ENCODE measurements around the gene KRT25. TPM values are rescaled to one million over a fixed set of nuclear protein-coding genes. Genes with fewer than 3 reads are reported as not detected.

Gene KRT25
- total and polyA plus RNA-seq, 2 of the 4 experiments (the other 2 are of a cell fraction) = not detected

GRCh38 chr17:40724656-40725055, 30.5 kb downstream of the KRT25 start:
- no peak overlapping the region for H3K4me2 ChIP-seq (ENCODE audit: low read depth, low read length)
- no peaks in the 10 kb centered on the region for H4K20me1 ChIP-seq (ENCODE audit: insufficient read depth, low read length)
- H3K27me3 ChIP-seq (ENCODE audit: control insufficient read depth, insufficient read depth, low read length) = peaks cover 25% of the 10 kb centered on the region
- no peak overlapping the region for H3K23ac ChIP-seq (ENCODE audit: low read depth, low read length)
- no peak overlapping the region for H3K4me3 ChIP-seq (ENCODE audit: insufficient read depth, low read depth, low read length)
- in situ Hi-C loops (cut with MboI; ENCODE audit: low sequenced_read_pairs) (no loop called here), dilution Hi-C loops (cut with HindIII; ENCODE audit: low sequenced_read_pairs, unreplicated experiment) (no loop called here), intact Hi-C loops (cut with micrococcal nuclease) (no loop called here)
- H2BK15ac ChIP-seq (ENCODE audit: low read depth, low read length) = no peak overlapping the region
- no peaks in the 10 kb centered on the region for H3K9me3 ChIP-seq (ENCODE audit: control insufficient read depth, insufficient read depth, low read length)
- no peak overlapping the region for H2AFZ ChIP-seq (replicated peaks; ENCODE audit: low read length, poor library complexity)
- H3K4me1 ChIP-seq (ENCODE audit: control insufficient read depth, insufficient read depth, low read length) = no peaks in the 10 kb centered on the region
- H3K27ac ChIP-seq (ENCODE audit: insufficient read depth, low read length) = no peak overlapping the region
- no peak overlapping the region for H4K8ac ChIP-seq (ENCODE audit: low read depth in 2 of 2, low read length in 2 of 2)
- H2AK5ac ChIP-seq (ENCODE audit: low read depth, low read length) = no peak overlapping the region
- no peak overlapping the region for H2BK5ac ChIP-seq (ENCODE audit: low read depth, low read length, poor library complexity, severe bottlenecking)
- no peak overlapping the region for H2BK20ac ChIP-seq (ENCODE audit: low read depth, low read length)
- no peak overlapping the region for H3K14ac ChIP-seq (replicated peaks; ENCODE audit: low read depth, low read length)
- 60% methylated on average over 1 of the region's 1 CpG; no CpG with 5 or more reads in 1 of the 2 experiments for WGBS, 2 experiments (ENCODE audit: extremely low coverage in 2 of 2, insufficient read length in 1 of 2)
- H4K5ac ChIP-seq (ENCODE audit: low read depth, low read length) = no peak overlapping the region
- H3K56ac ChIP-seq (ENCODE audit: extremely low read depth, insufficient read depth, low read length) = no peak overlapping the region
- no peaks in the 10 kb centered on the region for H3K9me1 ChIP-seq (ENCODE audit: insufficient read depth, low read length)
- ATAC-seq (ENCODE audit: low read depth) = no peak
- H2AK9ac ChIP-seq (replicated peaks; ENCODE audit: low read depth, low read length, poor library complexity) = no peak overlapping the region
- no peaks in the 10 kb centered on the region for H3K79me1 ChIP-seq (ENCODE audit: low read depth in 1 of 2, low read length in 2 of 2)
- no peaks in the 10 kb centered on the region for H3K36me3 ChIP-seq (ENCODE audit: control insufficient read depth, insufficient read depth, low read length)
- H2BK120ac ChIP-seq (ENCODE audit: low read depth, low read length) = no peak overlapping the region
- no peak overlapping the region for H3K18ac ChIP-seq (ENCODE audit: low read depth, low read length)
- DNase-seq = no peak
- H3K9ac ChIP-seq (ENCODE audit: low read depth, low read length) = no peak overlapping the region
- no TSS peak for BruUV-seq (replicated peaks)
- TF ChIP-seq MXI1 (IDR thresholded peaks at IDR 0.05; ENCODE audit: borderline replicate concordance, low read depth, low read length) = no peak
- TF ChIP-seq SMC3 (IDR thresholded peaks at IDR 0.05; ENCODE audit: low read depth, low read length) = no peak
- TF ChIP-seq RAD21 (IDR thresholded peaks at IDR 0.05; ENCODE audit: low read length) = no peak
- no peak for TF ChIP-seq CHD1 (IDR thresholded peaks at IDR 0.05; ENCODE audit: low read depth, low read length)
- no peak for TF ChIP-seq RFX5 (IDR thresholded peaks at IDR 0.05; ENCODE audit: low read depth, low read length)
- TF ChIP-seq, protein P1, sequence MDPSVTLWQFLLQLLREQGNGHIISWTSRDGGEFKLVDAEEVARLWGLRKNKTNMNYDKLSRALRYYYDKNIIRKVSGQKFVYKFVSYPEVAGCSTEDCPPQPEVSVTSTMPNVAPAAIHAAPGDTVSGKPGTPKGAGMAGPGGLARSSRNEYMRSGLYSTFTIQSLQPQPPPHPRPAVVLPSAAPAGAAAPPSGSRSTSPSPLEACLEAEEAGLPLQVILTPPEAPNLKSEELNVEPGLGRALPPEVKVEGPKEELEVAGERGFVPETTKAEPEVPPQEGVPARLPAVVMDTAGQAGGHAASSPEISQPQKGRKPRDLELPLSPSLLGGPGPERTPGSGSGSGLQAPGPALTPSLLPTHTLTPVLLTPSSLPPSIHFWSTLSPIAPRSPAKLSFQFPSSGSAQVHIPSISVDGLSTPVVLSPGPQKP (IDR thresholded peaks at IDR 0.05; ENCODE audit: borderline replicate concordance, low read depth, low read length) = no peak
- TF ChIP-seq CTCF (conservative IDR thresholded peaks at IDR 0.05; ENCODE audit: low read depth, low read length) = no peak
- TF ChIP-seq FOS (IDR thresholded peaks at IDR 0.05; ENCODE audit: low read depth, low read length) = no peak
- no peak for TF ChIP-seq MAFK (IDR thresholded peaks at IDR 0.05; ENCODE audit: low read depth, low read length)
- no peak for TF ChIP-seq MAZ (IDR thresholded peaks at IDR 0.05; ENCODE audit: borderline replicate concordance, low read depth, low read length)
- no peak for TF ChIP-seq RCOR1 (IDR thresholded peaks at IDR 0.05; ENCODE audit: insufficient replicate concordance, low read length)
- TF ChIP-seq CEBPB (IDR thresholded peaks at IDR 0.05; ENCODE audit: low read depth, low read length) = no peak
- no peak for TF ChIP-seq NFE2L2 (IDR thresholded peaks at IDR 0.05; ENCODE audit: low read depth, low read length)
- TF ChIP-seq BHLHE40 (IDR thresholded peaks at IDR 0.05; ENCODE audit: low read depth, low read length) = no peak
- TF ChIP-seq POLR2A (IDR thresholded peaks at IDR 0.05; ENCODE audit: low read depth, low read length) = no peak
- no peak for TF ChIP-seq USF2 (IDR thresholded peaks at IDR 0.05; ENCODE audit: low read depth, low read length)
- H3K4ac ChIP-seq (ENCODE audit: low read depth, low read length) = no peak overlapping the region
- POLR2A ChIA-PET (ENCODE audit: unreplicated experiment) = no interaction called here
- no peak overlapping the region for H4K91ac ChIP-seq (ENCODE audit: insufficient read depth, low read depth, low read length)
- CTCF ChIA-PET = no interaction called here
